IPS-18c (cell line): ENCODE measurements around the gene KLHL25.

Experiments used
- H3K4me3 ChIP-seq: 2 replicates; pipeline ENCODE4 v1.7.0; 2013; ENCODE audit warnings: low read depth, mild to moderate bottlenecking, low read length, moderate library complexity; ENCODE audit not compliant: insufficient read depth
- H3K9me3 ChIP-seq: one replicate; pipeline ENCODE4 v1.6.1; 2013; ENCODE audit warnings: mild to moderate bottlenecking, low read length, moderate library complexity; ENCODE audit not compliant: control insufficient read depth, insufficient read depth

KLHL25 gene

DNA sequence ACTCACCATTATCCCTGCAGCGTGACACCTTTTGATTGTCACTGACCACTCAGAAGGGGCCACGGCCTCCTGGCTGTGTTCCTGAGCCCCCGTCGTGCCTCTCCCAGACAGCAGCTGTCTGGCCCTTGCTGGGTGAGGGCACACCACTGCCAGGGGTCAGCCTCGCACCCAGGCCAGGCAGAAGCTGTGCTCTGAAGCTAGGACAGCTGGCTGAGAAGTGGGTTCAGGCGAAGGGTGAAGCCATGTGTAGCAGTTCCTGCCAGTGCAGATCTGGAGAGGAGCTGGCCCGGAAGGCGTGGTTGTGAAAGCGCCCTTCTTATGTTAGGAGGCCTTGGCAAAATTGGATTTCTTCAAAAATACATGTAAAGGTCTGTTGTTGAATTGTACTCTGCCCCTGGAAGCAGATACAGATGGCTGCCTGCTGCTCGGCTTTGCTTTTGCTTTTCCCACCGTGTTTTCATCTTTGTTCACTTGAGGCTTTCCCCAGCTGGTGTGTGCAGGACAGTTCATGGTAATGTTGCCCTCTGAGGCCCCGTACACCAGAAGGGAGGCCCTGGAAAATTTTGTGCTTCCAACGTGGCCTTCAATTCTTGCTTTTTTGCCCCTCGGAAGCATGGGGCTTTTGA is 49.1 kb downstream of the KLHL25 start:
- H3K4me3 ChIP-seq: no peak overlapping the region
- no peaks in the 10 kb centered on the region for H3K9me3 ChIP-seq

DNA sequence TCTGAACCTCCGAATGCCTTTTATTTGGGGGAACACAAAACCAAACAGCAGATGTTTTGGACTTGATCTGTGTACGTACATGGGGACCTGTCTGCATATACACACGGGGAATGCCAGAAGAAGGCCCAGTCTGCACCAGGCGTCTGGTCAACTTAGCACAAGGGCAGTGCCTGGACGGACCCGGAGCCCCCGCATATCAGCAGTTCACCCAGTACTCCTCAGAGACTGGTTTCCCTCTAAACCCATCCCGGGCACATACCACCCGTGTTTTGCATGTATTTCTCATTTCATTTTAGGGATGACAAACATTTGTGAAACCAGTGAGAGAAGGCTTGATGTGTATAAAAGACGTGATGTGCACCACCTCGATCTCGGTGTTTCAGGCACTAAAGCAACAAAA is 49.7 kb downstream of the KLHL25 start:
- Histone ChIP-seq H3K9me3 (no peaks in the 10 kb centered on the region), H3K4me3 (no peak overlapping the region)

DNA sequence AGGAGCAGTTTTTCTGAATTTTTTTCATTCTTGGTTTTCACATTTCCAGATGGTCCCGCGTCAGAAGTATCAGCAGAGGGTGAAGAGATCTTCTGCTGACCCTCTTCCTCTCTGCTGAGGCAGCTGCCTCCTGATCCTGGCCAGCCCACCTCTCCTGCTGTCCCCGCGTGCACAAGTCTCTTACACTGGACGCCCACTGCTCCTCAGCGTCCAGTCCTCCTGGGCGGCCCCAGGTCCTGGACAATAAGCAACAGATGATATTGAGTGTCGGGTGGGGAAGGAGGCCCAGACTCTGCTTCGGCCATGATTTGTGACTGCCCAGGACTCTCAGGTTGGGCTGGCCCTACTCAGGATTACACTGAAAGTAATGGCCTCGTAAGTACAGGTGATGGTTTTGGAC is 50.1 kb downstream of the KLHL25 start:
- no peaks in the 10 kb centered on the region for H3K9me3 ChIP-seq

DNA sequence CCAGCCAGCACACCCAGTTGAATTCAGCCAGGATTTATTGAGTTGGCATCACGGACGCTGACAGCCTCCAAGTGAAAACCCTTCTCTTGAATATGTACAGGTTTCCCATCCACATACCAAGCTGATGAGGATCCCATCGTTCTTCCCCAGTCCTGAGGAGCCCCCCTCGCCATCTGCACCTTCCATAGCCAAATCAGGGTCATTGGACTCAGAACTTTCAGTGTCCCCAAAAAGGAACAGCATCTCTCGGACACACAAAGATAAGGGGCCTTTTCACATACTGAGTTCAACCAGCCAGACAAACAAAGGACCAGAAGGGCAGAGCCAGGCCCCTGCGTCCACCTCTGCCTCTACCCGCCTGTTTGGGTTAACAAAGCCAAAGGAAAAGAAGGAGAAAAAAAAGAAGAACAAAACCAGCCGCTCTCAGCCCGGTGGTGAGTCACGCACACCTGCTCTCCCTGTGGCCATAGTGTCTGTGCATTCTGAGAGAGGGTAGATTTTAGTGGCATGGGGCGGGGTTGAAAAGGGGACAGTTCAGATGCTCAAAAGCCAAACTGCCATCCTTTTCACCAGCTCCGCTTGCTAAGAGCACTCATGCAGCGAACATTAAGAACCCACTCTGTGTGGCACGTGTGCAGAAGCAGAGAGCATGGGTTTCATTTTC is 51.2 kb downstream of the KLHL25 start:
- H3K4me3 ChIP-seq: no peak overlapping the region
- no peaks in the 10 kb centered on the region for H3K9me3 ChIP-seq

More for the DNA sequence above, 50.1 kb downstream of the KLHL25 start:
- H3K4me3 ChIP-seq: no peak overlapping the region

DNA sequence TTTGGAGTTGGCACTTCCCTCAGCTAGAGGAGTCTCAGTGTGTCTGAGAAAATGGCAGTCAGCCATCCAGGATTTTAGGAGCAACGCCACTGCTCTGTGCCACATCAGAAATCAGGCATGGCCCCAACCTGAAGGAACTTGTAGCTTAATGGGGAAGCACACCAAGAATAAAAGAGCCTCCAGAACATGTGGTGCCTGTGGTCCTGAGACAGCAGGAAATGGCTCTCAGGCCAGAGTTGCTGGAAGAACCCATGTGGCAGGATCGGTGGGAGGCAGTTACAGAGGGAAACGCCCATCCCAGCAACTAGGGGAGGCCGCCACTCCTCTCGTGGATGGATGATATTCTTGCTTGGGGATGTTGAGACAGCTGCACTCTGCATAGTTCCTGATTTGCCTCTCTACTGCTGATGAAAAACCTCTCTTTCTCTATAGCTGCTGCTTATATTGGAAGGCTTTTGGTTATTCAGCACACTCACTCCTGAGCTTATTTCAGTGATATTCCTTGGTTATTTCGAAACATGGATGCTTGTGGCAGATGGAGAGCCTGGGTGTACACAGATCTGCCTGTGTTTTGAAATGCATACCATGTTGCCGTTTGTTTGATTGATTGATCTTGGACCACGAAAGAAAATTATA is 52.4 kb downstream of the KLHL25 start:
- H3K4me3 ChIP-seq: no peak overlapping the region
- no peaks in the 10 kb centered on the region for H3K9me3 ChIP-seq

DNA sequence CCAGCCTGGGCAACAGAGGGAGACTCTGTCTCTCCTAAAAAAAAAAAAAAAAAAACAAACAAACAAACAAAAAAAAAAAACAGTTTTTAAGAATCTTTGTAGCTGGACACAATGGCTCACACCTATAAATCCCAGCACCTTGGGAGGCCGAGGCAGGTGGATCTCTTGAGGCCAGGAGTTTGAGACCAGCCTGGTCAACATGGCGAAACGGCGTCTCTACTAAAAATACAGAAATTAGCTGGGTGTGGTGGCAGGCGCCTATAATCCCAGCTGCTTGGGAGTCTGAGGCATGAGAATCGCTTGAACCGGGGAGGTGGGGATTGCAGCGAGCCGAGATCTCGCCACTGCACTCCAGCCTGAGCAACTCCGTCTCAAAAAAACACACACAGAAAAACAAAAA is 53.1 kb downstream of the KLHL25 start:
- Histone ChIP-seq H3K9me3 (no peaks in the 10 kb centered on the region), H3K4me3 (no peak overlapping the region)

DNA sequence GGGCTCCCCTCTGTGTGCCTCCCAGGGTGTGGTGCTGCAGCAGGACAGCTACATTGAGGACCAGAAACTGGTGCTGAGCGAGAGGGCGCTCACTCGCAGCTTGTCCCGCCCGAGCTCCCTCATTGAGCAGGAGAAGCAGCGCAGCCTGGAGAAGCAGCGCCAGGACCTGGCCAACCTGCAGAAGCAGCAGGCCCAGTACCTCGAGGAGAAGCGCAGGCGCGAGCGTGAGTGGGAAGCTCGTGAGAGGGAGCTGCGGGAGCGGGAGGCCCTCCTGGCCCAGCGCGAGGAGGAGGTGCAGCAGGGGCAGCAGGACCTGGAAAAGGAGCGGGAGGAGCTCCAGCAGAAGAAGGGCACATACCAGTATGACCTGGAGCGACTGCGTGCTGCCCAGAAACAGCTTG is 53.7 kb downstream of the KLHL25 start:
- H3K9me3 ChIP-seq: no peaks in the 10 kb centered on the region

DNA sequence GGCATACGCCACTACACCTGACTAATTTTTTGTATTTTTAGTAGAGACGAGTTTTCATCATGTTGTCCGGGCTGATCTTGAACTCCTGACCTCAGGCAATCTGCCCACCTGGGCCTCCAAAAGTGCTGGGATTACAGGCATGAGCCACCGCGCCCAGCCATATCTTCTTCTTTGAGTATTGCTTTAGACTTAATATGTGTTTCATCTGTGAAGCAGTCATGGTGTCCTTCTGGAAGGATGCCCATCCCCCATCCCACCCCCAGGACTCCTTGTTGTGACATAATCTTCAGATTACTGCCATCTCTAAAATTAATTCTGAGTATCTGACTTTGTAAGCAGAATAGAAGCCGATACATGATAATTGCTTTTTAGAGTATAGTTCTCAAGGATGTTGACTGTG is 57.7 kb downstream of the KLHL25 start:
- H3K9me3 ChIP-seq: no peaks in the 10 kb centered on the region
- H3K4me3 ChIP-seq: no peak overlapping the region

More for the DNA sequence above, 53.7 kb downstream of the KLHL25 start:
- H3K4me3 ChIP-seq: no peak overlapping the region

DNA sequence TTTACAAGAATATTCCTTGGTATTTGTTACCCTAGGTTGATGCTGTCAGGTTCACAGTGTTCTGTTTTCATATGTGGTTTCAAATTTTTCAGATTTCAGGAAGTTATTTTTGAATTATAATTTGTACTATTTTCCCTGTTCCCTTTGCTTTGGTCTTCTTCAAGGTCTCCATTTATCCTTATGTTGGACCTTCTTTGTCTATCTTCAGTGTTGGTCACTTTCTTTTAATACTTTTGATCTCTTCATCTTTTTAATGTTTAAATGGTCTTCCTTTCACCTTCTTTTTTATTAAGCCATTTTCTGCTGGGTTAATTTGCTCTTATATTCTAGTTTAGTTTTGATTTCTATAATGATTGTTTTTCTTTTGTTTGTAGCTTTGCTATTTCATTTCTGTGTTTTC is 61.3 kb downstream of the KLHL25 start:
- Histone ChIP-seq H3K4me3 (no peak overlapping the region), H3K9me3 (no peaks in the 10 kb centered on the region)

DNA sequence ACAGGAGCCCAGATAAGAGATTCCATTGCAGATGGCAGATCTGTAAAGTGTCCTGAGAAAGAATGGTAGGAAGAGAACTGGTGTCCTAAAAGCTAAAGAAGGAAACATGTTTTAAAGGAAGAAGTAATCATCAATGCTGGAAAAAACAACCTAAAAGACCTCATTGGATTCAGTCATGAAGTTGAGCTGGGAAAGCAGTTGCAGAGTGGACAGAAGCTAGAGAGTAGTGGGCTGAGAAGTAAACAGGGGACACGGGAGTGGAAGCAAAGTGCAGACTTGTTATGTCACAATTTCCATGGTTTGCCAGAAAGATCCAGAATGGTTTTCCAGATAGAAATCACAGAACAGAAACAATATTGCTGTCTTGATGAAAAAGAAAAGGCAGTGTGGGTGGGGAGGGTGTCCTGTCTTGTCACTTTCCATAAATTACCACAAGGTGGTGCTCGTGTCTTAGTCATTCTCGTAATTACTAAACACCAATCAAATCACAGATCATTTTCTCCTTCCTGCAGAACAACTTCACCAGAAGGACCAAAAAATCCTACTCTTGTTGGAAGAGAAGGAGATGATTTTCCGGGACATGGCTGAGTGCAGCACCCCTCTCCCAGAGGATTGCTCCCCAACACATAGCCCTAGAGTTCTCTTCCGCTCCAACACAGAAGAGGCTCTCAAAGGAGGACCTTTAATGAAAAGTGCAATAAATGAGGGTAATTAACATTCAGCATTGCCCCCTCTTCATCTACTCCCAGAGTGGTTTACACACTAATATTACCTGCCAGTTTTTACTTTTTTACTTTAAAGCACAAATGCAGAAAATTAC is 64.5 kb downstream of the KLHL25 start:
- Histone ChIP-seq H3K4me3 (no peak overlapping the region), H3K9me3 (no peaks in the 10 kb centered on the region)

DNA sequence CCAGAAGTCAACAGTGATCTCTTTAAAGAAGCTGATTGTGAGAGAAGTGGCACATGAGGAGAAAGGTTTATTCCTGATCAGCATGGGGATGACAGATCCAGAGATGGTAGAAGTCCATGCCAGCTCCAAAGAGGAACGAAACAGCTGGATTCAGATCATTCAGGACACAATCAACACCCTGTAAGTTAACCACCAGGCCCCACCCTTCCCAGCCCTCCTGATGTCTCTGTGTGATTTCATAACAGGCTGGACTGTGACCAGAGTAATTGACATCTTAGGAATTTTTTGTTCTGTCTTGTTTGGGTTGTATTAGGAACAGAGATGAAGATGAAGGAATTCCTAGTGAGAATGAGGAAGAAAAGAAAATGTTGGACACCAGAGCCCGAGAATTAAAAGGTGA is 67.7 kb downstream of the KLHL25 start:
- no peak overlapping the region for H3K4me3 ChIP-seq

DNA sequence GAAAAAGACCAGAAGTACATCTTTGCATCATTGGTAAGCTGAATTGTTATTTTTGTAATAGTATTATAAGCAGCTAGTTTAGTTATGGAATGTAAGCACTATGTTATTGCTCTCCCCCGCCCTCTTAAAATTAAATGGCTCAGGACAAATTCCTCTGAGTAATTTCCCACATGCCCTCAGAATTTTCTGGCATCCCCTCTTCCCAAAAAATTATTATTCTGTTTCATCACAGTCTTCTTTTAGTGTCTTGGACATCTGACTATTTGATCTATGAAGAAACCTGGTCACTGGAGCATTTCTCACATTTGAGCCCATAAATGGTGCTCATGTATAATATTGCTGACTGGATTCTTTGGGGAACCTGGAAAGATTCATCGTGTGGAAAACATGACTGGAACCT is 68.3 kb downstream of the KLHL25 start:
- Histone ChIP-seq H3K4me3 (no peak overlapping the region), H3K9me3 (no peaks in the 10 kb centered on the region)

More for the DNA sequence above, 67.7 kb downstream of the KLHL25 start:
- H3K9me3 ChIP-seq: no peaks in the 10 kb centered on the region

DNA sequence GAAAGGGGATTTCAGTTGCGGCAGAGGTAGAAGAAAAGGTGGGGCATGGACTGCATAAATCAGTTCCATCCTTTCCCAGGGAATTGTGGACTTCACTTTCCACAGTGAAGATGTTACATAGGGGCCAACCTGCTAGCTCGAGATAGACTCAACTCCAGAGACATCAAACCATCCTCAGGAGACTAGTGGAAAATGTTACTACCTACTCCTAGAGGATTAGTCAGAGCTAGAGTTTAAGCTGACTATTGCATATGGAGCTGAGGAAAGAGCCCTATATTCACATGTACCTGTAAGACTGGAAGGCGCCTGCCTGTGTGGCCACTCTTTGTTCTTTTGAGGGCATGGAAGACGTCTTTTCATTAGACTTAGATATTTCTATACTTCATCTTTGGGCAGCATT is 69.2 kb downstream of the KLHL25 start:
- Histone ChIP-seq H3K9me3 (no peaks in the 10 kb centered on the region), H3K4me3 (no peak overlapping the region)

DNA sequence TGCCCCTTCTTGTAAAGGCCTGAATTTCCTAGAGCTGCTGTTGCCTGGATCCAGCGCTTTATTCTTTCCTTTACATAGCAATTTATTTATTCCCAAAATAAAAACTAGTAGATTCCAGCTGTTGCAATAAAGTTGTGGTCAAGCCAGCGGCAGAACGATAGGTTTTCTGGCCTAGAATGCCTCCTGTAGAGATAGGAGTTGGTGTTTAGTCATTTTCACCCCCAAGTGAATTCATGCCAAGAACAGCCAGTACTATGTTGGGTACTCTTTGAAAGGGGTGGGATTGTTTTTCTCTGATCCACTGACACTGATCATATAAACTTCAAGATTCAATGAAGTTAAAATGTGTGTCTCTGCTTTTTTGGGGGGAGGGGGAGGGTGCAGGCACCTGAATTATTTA is 69.7 kb downstream of the KLHL25 start:
- no peak overlapping the region for H3K4me3 ChIP-seq
- no peaks in the 10 kb centered on the region for H3K9me3 ChIP-seq

DNA sequence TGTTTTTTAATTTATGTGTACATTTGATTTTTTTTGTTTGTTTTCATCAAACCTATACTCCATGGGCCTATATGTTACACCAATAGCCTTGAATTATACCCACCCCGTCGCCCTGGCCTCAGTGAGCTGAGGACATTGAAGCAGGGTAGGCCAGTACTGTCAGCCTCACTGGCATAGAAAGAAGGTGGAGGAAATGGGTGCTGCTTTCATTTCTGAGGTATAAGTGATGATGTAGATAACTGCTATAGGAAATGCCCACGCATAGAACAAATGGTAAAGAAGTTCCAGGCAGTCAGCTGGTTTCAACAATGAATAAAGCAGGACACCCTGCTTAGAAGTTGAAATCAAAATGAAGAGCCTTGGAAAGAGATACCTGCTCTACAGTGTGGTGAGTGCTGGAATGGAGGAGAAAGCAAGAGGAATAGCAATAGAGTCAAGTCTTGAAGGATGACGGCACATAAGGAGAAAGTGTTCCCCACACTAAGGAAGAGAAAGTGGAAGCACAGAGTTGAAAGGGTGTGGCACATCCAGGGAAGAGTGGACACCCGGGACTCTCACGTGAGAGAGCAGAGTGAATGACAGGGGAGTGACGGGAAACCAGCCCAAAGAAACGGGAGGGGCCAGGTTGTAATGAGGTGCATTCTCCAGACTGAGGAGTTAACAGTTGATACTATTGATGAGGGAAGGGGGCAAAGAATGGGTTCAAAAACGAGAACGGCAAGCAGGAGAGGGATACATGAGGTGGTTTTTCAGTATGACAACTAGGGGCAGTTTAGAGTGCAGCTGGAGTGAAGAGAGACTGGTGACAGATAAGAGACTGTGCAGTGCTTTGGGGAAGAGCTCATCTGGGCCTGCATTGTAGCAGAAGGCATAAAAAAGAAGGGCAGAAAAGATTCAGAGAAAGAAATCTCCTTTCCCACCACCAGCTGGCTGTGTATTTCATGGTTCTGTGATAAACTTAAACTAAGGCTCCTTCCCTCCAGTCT is 70.5 kb downstream of the KLHL25 start:
- Histone ChIP-seq H3K9me3 (no peaks in the 10 kb centered on the region), H3K4me3 (no peak overlapping the region)

DNA sequence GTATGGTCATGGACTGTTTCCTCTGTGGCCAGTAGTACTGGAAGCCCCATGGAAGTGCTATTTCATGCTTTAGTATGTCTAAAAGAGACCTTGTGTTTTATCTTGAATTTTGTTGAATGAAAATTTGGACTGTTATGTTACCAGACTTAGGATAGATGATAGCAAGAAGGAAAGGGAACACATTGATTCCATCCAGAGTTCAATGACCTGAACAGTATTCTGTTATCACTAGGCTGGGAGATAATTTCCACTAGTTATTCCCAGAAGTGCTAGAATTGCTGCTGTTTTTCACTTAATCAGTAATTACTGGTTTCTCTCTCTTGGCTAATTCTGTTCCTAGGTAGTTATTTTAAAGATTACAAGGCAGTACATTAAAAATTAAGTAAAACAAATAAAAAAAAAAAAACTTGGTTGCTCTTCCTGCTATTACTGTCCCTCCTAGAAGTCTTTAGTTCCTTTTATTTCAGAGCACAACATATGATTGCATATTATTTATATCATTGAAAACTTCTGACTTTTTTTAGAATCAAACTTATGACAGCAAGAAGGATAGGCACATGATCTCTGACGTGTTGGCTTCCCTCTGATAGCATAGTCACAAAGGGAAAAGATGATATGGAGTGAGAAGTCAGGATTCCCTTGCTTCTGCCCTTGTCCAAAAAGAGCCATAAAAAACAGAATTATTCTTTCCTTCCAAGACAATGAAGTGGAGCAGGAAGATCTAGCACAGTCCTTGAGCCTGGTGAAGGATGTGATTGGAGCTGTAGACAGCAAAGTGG is 72.2 kb downstream of the KLHL25 start:
- Histone ChIP-seq H3K9me3 (no peaks in the 10 kb centered on the region), H3K4me3 (no peak overlapping the region)
